ENCODE measurements around the gene PRKCE.
"Not testable (repeated sequence)": the region's sequence is repeated elsewhere in the genome, so short reads cannot be mapped to it uniquely, and the experiment has no call there.

The PRKCE gene

DNA sequence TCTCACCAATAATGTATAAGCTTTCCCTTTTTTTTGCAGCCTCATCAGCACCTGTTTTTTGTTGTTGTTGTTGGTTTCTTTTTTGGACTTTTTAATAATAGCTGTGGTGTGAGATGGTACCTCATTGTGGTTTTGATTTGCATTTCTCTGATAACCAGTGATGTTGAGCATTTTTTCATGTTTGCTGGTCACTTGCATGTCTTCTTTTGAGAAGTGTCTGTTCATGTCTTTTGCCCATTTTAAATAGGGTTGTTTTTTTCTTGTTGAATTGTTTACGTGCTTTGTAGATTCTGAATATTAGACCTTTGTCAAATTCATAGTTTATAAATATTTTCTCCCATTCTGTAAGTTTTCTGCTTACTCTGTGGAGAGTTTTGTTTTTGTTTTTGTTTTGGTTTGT lies 557.3 kb downstream of the PRKCE start:
- Histone ChIP-seq H3K27me3 (ENCODE audit: control insufficient read depth in 1 of 2, insufficient read depth in 2 of 2, low read length in 2 of 2) (no peaks in the 10 kb centered on the region), H3K9me3 (ENCODE audit: control insufficient read depth in 2 of 2, low read length in 2 of 2) (no peaks in the 10 kb centered on the region), H3K36me3 (ENCODE audit: control insufficient read depth in 2 of 2, insufficient read depth in 2 of 2, low read length in 2 of 2) (no peaks in the 10 kb centered on the region)

DNA sequence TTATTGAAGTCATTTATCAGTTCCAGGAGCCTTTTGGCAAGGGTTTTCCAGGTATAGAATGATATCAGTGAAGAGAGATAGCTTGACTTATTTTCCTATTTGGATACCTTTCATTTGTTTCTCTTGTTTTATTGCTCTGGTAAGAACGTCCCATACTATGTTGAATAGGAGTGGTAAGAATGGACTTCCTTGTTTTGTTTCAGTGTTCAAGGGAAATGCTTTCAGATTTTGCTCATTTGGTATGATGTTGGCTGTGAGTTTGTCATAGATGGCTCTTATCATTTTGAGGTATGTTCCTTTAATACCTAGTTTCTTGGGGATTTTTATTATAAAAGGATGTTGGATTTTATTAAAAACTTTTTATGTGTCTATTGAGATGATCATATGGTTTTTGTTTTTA lies 558.6 kb downstream of the PRKCE start:
- H3K9ac ChIP-seq (ENCODE audit: low read length in 2 of 2): no peak overlapping the region
- no peak overlapping the region for H3K4me3 ChIP-seq (ENCODE audit: low read length in 2 of 2)
- no peaks in the 10 kb centered on the region for H3K27me3 ChIP-seq (ENCODE audit: control insufficient read depth in 1 of 2, insufficient read depth in 2 of 2, low read length in 2 of 2)
- no peak overlapping the region for H3K27ac ChIP-seq (ENCODE audit: low read length)
- H3K4me1 ChIP-seq (ENCODE audit: control insufficient read depth, insufficient read depth, low read length): no peaks in the 10 kb centered on the region
- no peaks in the 10 kb centered on the region for H3K36me3 ChIP-seq (ENCODE audit: control insufficient read depth in 2 of 2, insufficient read depth in 2 of 2, low read length in 2 of 2)
- no peaks in the 10 kb centered on the region for H3K9me3 ChIP-seq (ENCODE audit: control insufficient read depth in 2 of 2, low read length in 2 of 2)

More for the DNA sequence above, 557.3 kb downstream of the PRKCE start:
- Histone ChIP-seq H3K4me3 (ENCODE audit: low read length in 2 of 2) (no peak overlapping the region), H3K9ac (ENCODE audit: low read length in 2 of 2) (no peak overlapping the region), H3K27ac (ENCODE audit: low read length) (no peak overlapping the region), H3K4me1 (ENCODE audit: control insufficient read depth, insufficient read depth, low read length) (no peaks in the 10 kb centered on the region)

DNA sequence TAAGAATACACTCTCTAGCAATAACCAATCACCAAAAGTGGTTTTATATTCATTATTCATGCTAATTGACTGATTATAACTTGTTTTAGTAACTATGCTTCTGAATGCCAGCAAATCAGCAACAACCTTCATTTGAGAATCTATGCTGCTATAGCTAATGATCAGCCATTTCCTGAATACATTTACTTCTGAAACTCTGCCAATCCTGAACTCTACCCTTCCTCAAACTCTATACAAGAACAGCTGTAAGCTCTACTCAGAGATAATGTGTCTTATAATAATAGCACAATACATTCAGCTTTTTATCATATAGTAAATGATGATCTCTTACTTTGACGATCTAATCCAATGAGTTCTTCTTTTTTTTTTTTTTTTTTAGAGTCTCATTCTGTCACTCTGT lies 560.0 kb downstream of the PRKCE start:
- Histone ChIP-seq H3K4me1 (ENCODE audit: control insufficient read depth, insufficient read depth, low read length) (no peaks in the 10 kb centered on the region), H3K4me3 (ENCODE audit: low read length in 2 of 2) (no peak overlapping the region), H3K27ac (ENCODE audit: low read length) (no peak overlapping the region), H3K36me3 (ENCODE audit: control insufficient read depth in 2 of 2, insufficient read depth in 2 of 2, low read length in 2 of 2) (no peaks in the 10 kb centered on the region), H3K9me3 (ENCODE audit: control insufficient read depth in 2 of 2, low read length in 2 of 2) (no peaks in the 10 kb centered on the region), H3K27me3 (ENCODE audit: control insufficient read depth in 1 of 2, insufficient read depth in 2 of 2, low read length in 2 of 2) (no peaks in the 10 kb centered on the region), H3K9ac (ENCODE audit: low read length in 2 of 2) (no peak overlapping the region)

GRCh38 chr2:46213906-46214305 lies 562.4 kb downstream of the PRKCE start:
- Histone ChIP-seq H3K36me3 (ENCODE audit: control insufficient read depth in 2 of 2, insufficient read depth in 2 of 2, low read length in 2 of 2) (no peaks in the 10 kb centered on the region), H3K9ac (ENCODE audit: low read length in 2 of 2) (no peak overlapping the region), H3K27ac (ENCODE audit: low read length) (no peak overlapping the region), H3K4me3 (ENCODE audit: low read length in 2 of 2) (no peak overlapping the region), H3K4me1 (ENCODE audit: control insufficient read depth, insufficient read depth, low read length) (no peaks in the 10 kb centered on the region), H3K27me3 (ENCODE audit: control insufficient read depth in 1 of 2, insufficient read depth in 2 of 2, low read length in 2 of 2) (no peaks in the 10 kb centered on the region), H3K9me3 (ENCODE audit: control insufficient read depth in 2 of 2, low read length in 2 of 2) (peaks cover 0 to 3% of the 10 kb centered on the region in 2 donors)

DNA sequence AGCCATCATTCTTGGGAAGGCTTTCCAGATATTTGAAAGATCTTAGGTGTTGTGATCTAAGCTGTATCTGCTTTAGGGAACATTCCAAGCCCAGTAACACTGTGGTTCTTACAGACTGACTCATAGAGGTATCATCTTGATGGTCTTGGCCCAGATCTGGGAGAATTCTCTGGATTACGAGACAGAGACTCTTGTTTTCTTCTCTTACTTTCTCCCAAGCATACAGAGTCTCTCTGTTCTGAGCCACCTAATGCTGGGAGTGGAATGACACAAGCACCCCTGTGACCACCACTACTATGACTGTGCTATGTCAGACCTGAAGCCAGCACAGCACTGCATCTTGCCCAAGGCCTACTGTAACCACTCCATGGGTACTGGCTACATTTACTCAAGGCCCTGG lies 564.7 kb downstream of the PRKCE start:
- no peak overlapping the region for H3K27ac ChIP-seq (ENCODE audit: low read length)
- H3K36me3 ChIP-seq (ENCODE audit: control insufficient read depth in 2 of 2, insufficient read depth in 2 of 2, low read length in 2 of 2): no peaks in the 10 kb centered on the region
- no peaks in the 10 kb centered on the region for H3K27me3 ChIP-seq (ENCODE audit: control insufficient read depth in 1 of 2, insufficient read depth in 2 of 2, low read length in 2 of 2)
- H3K4me1 ChIP-seq (ENCODE audit: control insufficient read depth, insufficient read depth, low read length): no peaks in the 10 kb centered on the region
- H3K9ac ChIP-seq (ENCODE audit: low read length in 2 of 2): no peak overlapping the region
- peaks cover 0 to 3% of the 10 kb centered on the region in 2 donors for H3K9me3 ChIP-seq (ENCODE audit: control insufficient read depth in 2 of 2, low read length in 2 of 2)
- H3K4me3 ChIP-seq (ENCODE audit: low read length in 2 of 2): no peak overlapping the region

GRCh38 chr2:46223514-46223913 lies 572.0 kb downstream of the PRKCE start:
- not testable (repeated sequence) for H3K36me3 ChIP-seq (ENCODE audit: control insufficient read depth in 2 of 2, insufficient read depth in 2 of 2, low read length in 2 of 2); H3K27ac ChIP-seq (ENCODE audit: low read length); H3K4me3 ChIP-seq (ENCODE audit: low read length in 2 of 2); H3K27me3 ChIP-seq (ENCODE audit: control insufficient read depth in 1 of 2, insufficient read depth in 2 of 2, low read length in 2 of 2); H3K4me1 ChIP-seq (ENCODE audit: control insufficient read depth, insufficient read depth, low read length); H3K9ac ChIP-seq (ENCODE audit: low read length in 2 of 2); H3K9me3 ChIP-seq (ENCODE audit: control insufficient read depth in 2 of 2, low read length in 2 of 2)

GRCh38 chr2:46225150-46225625 lies 573.7 kb downstream of the PRKCE start:
- Histone ChIP-seq H3K27me3 (ENCODE audit: control insufficient read depth in 1 of 2, insufficient read depth in 2 of 2, low read length in 2 of 2) (no peaks in the 10 kb centered on the region), H3K4me1 (ENCODE audit: control insufficient read depth, insufficient read depth, low read length) (no peaks in the 10 kb centered on the region), H3K36me3 (ENCODE audit: control insufficient read depth in 2 of 2, insufficient read depth in 2 of 2, low read length in 2 of 2) (no peaks in the 10 kb centered on the region), H3K27ac (ENCODE audit: low read length) (no peak overlapping the region), H3K4me3 (ENCODE audit: low read length in 2 of 2) (no peak overlapping the region), H3K9me3 (ENCODE audit: control insufficient read depth in 2 of 2, low read length in 2 of 2) (no peaks in the 10 kb centered on the region), H3K9ac (ENCODE audit: low read length in 2 of 2) (no peak overlapping the region)

DNA sequence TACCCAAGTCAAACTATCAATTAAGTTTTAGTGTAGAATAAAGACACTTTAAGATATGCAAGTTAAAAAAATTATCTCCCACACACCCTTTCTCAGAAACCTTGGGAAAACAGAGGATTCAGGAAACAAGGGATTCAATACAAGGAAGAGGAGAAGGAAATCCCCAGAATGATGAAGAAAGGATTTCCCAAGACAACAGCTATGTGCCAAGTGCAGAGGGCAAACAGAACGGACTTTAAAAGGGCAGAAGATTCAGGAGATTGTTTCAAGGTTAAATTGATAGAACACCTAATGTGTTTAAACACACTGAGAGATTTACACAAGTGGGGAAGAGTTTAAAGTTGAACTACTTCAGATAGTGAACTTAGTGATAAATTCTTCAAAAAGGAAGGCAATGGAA lies 574.3 kb downstream of the PRKCE start:
- no peaks in the 10 kb centered on the region for H3K36me3 ChIP-seq (ENCODE audit: control insufficient read depth in 2 of 2, insufficient read depth in 2 of 2, low read length in 2 of 2)
- H3K27me3 ChIP-seq (ENCODE audit: control insufficient read depth in 1 of 2, insufficient read depth in 2 of 2, low read length in 2 of 2): no peaks in the 10 kb centered on the region
- no peaks in the 10 kb centered on the region for H3K4me1 ChIP-seq (ENCODE audit: control insufficient read depth, insufficient read depth, low read length)
- no peak overlapping the region for H3K27ac ChIP-seq (ENCODE audit: low read length)
- H3K4me3 ChIP-seq (ENCODE audit: low read length in 2 of 2): no peak overlapping the region
- no peak overlapping the region for H3K9ac ChIP-seq (ENCODE audit: low read length in 2 of 2)
- H3K9me3 ChIP-seq (ENCODE audit: control insufficient read depth in 2 of 2, low read length in 2 of 2): no peaks in the 10 kb centered on the region

DNA sequence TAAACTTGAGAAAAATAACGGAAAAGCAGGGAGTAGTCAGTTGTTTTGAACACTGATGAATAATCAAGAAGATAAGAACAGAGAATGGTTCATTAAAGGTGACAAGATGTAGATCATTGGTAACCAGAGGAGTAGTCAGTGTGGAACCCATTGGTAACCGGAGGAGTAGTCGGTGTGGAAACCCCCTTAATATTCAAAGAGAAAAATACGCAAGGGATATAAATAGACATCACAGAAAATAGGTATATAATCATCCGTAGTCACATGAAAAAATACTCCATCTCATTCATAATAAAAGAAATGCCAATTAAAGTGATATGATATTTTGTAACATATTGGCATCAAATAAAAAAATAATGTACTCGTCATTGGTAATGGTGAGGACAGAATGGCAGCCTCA lies 575.1 kb downstream of the PRKCE start:
- Histone ChIP-seq H3K9me3 (ENCODE audit: control insufficient read depth in 2 of 2, low read length in 2 of 2) (no peaks in the 10 kb centered on the region), H3K27ac (ENCODE audit: low read length) (no peak overlapping the region), H3K9ac (ENCODE audit: low read length in 2 of 2) (no peak overlapping the region), H3K4me3 (ENCODE audit: low read length in 2 of 2) (no peak overlapping the region), H3K4me1 (ENCODE audit: control insufficient read depth, insufficient read depth, low read length) (no peaks in the 10 kb centered on the region), H3K36me3 (ENCODE audit: control insufficient read depth in 2 of 2, insufficient read depth in 2 of 2, low read length in 2 of 2) (no peaks in the 10 kb centered on the region), H3K27me3 (ENCODE audit: control insufficient read depth in 1 of 2, insufficient read depth in 2 of 2, low read length in 2 of 2) (no peaks in the 10 kb centered on the region)

- no peak overlapping the region for H3K27ac ChIP-seq (ENCODE audit: low read length)
- H3K4me1 ChIP-seq (ENCODE audit: control insufficient read depth, insufficient read depth, low read length): no peaks in the 10 kb centered on the region
- no peak overlapping the region for H3K9ac ChIP-seq (ENCODE audit: low read length in 2 of 2)
- H3K36me3 ChIP-seq (ENCODE audit: control insufficient read depth in 2 of 2, insufficient read depth in 2 of 2, low read length in 2 of 2): no peaks in the 10 kb centered on the region
- no peaks in the 10 kb centered on the region for H3K27me3 ChIP-seq (ENCODE audit: control insufficient read depth in 1 of 2, insufficient read depth in 2 of 2, low read length in 2 of 2)
- no peaks in the 10 kb centered on the region for H3K9me3 ChIP-seq (ENCODE audit: control insufficient read depth in 2 of 2, low read length in 2 of 2)
- no peak overlapping the region for H3K4me3 ChIP-seq (ENCODE audit: low read length in 2 of 2)
Observed at GRCh38 chr2:46227022-46227421, 575.5 kb downstream of the PRKCE start.

DNA sequence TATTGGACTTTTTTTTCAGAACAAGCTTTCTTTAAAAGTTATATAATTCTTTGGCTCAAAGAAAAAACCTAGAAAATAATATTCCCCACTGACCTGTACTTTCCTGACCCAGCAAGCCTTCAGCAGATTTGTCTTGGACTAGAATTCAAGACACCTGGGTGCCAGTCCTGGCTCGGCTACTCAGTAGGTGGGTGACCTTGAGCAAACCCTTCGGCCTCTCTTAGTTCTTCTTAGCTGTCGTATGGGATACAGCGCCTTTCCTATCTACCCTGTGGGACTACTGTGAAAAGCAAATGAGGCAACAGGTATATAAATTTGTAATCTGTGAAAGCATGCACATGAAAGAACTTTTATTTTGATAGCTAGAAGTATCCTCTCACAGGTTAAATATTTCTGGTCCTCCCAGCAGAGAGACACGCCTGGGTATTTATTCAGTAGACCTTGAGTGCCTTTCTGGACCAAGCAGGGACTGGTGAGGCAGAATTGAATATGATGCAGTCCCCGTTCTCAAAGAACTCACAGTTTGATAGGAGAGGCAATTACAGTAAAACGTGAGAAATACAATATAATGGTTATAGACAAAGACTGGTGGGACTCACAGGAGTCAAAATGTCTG lies 576.3 kb downstream of the PRKCE start:
- Histone ChIP-seq H3K9me3 (ENCODE audit: control insufficient read depth in 2 of 2, low read length in 2 of 2) (no peaks in the 10 kb centered on the region), H3K27ac (ENCODE audit: low read length) (no peak overlapping the region)

More for the DNA sequence above, 576.3 kb downstream of the PRKCE start:
- H3K4me3 ChIP-seq (ENCODE audit: low read length in 2 of 2): no peak overlapping the region
- H3K9ac ChIP-seq (ENCODE audit: low read length in 2 of 2): no peak overlapping the region
- no peaks in the 10 kb centered on the region for H3K27me3 ChIP-seq (ENCODE audit: control insufficient read depth in 1 of 2, insufficient read depth in 2 of 2, low read length in 2 of 2)
- H3K36me3 ChIP-seq (ENCODE audit: control insufficient read depth in 2 of 2, insufficient read depth in 2 of 2, low read length in 2 of 2): no peaks in the 10 kb centered on the region
- H3K4me1 ChIP-seq (ENCODE audit: control insufficient read depth, insufficient read depth, low read length): no peaks in the 10 kb centered on the region
